Endothelial cell of umbilical vein (primary cell): ENCODE measurements around the gene DRD4. TPM values are rescaled to one million over a fixed set of nuclear protein-coding genes. Genes with fewer than 3 reads are reported as not detected.

Experiments
- BruUV-seq: library from RNA; stranded (reverse); fragments of 400-500 nt; replicated peaks from 2 replicates; lab custom pipeline; 2021; lab: Mats Ljungman, UMichigan
- CTCF ChIA-PET: fragments of 300-600, 350-600 bp; sonication (Branson Sonifier 250); formaldehyde crosslinking; loops from one replicate; lab custom pipeline; 2021; ENCODE audit warnings: antibody characterized with exemption, inconsistent platforms; lab: Charles Lee
- POLR2A ChIA-PET: fragments of 300-600, 350-600 bp; sonication (Branson Sonifier 250); formaldehyde crosslinking; loops from one replicate; lab custom pipeline; 2021; ENCODE audit warnings: antibody characterized with exemption, inconsistent platforms; lab: Charles Lee
- DNase-seq: peaks from one replicate; pipeline ENCODE4 v3.0.0-alpha.2; 2011; ENCODE audit warnings: low read depth, low spot score
- FAIRE-seq: peaks from 2 replicates; lab custom pipeline; 2011; peaks lifted over from hg19 to GRCh38; lab: Jason Lieb, UNC
- H2AFZ ChIP-seq: 2 replicates; pipeline ENCODE4 v1.6.0; 2012; ENCODE audit warnings: low read depth, low read length, control low read depth, inconsistent platforms
- H3K27ac ChIP-seq: 2 replicates; pipeline ENCODE4 v1.5.1; 2011; ENCODE audit warnings: low read depth, mild to moderate bottlenecking, control low read depth, low read length, moderate library complexity; ENCODE audit not compliant: insufficient read depth
- H3K27me3 ChIP-seq, 2 experiments: 2 replicates each; pipeline versions ENCODE4 v1.6.0 to v1.6.1; 2011; ENCODE audit warnings: low read length in 2 of 2, mixed read lengths in 1 of 2; ENCODE audit not compliant: control insufficient read depth in 2 of 2, insufficient read depth in 2 of 2
- H3K36me3 ChIP-seq, 2 experiments: 2 replicates in 1 of 2; 3 replicates in 1 of 2; pipeline ENCODE4 v1.5.1; 2011; ENCODE audit warnings: low read length in 2 of 2, mild to moderate bottlenecking in 1 of 2, moderate library complexity in 1 of 2; ENCODE audit not compliant: control insufficient read depth in 2 of 2, insufficient read depth in 2 of 2; ENCODE audit errors: extremely low read depth in 1 of 2
- H3K4me1 ChIP-seq: 3 replicates; pipeline ENCODE4 v1.5.1; 2011; ENCODE audit warnings: mild to moderate bottlenecking, low read length; ENCODE audit not compliant: control insufficient read depth, insufficient read depth; ENCODE audit errors: extremely low read depth
- H3K4me2 ChIP-seq: 2 replicates; pipeline ENCODE4 v1.6.1; 2011; ENCODE audit warnings: low read length, control low read depth, mixed read lengths; ENCODE audit not compliant: insufficient read depth
- H3K4me3 ChIP-seq, 3 experiments: fragments of 200-600 bp in 1 of 3; sonication (generic), shearing (Covaris generic) in 1 of 3; replicated peaks in 1 of 3; 2 replicates each; pipeline ENCODE4 v1.5.1; 2011 to 2016; ENCODE audit warnings: control low read depth in 3 of 3, low read length in 3 of 3, mild to moderate bottlenecking in 2 of 3, inconsistent platforms in 1 of 3, low read depth in 1 of 3, moderate library complexity in 1 of 3; ENCODE audit not compliant: insufficient read depth in 1 of 3
- H3K79me2 ChIP-seq: 2 replicates; pipeline ENCODE4 v1.6.0; 2012; ENCODE audit warnings: low read length, inconsistent platforms; ENCODE audit not compliant: control insufficient read depth, insufficient read depth
- H3K9ac ChIP-seq: replicated peaks from 2 replicates; pipeline ENCODE3; 2011; ENCODE audit warnings: low read length, control low read depth; ENCODE audit not compliant: insufficient read depth; ENCODE audit errors: extremely low read depth
- H3K9me1 ChIP-seq: replicated peaks from 3 replicates; pipeline ENCODE4 v1.6.0; 2011; ENCODE audit warnings: mild to moderate bottlenecking, low read length; ENCODE audit not compliant: control insufficient read depth, insufficient read depth; ENCODE audit errors: extremely low read depth
- H3K9me3 ChIP-seq: replicated peaks from 2 replicates; pipeline ENCODE4 v1.5.1; 2012; ENCODE audit warnings: low read length, inconsistent platforms; ENCODE audit not compliant: control insufficient read depth, insufficient read depth
- H4K20me1 ChIP-seq: replicated peaks from 2 replicates; pipeline ENCODE3; 2011; ENCODE audit warnings: mild to moderate bottlenecking, low read length; ENCODE audit not compliant: control insufficient read depth, insufficient read depth; ENCODE audit errors: extremely low read depth
- CTCF ChIP-seq, 2 donors: IDR thresholded peaks; 1 replicate in 1 of 2; 2 replicates in 1 of 2; pipeline ENCODE4 v1.5.1; 2011; ENCODE audit warnings: low read length in 2 of 2, mild to moderate bottlenecking in 2 of 2, moderate library complexity in 2 of 2, control low read depth in 1 of 2, inconsistent platforms in 1 of 2, low read depth in 1 of 2; ENCODE audit not compliant: insufficient read depth in 1 of 2; ENCODE audit errors: extremely low read depth in 1 of 2
- EZH2 ChIP-seq: IDR thresholded peaks from 2 replicates; pipeline ENCODE4 v1.6.1; 2012; ENCODE audit warnings: borderline replicate concordance, low read depth, mild to moderate bottlenecking, moderate library complexity, low read length, inconsistent platforms; ENCODE audit not compliant: severe bottlenecking
- FOS ChIP-seq: IDR thresholded peaks from 2 replicates; pipeline ENCODE4 v1.6.1; 2011; ENCODE audit warnings: mild to moderate bottlenecking, low read length, moderate library complexity, borderline replicate concordance; ENCODE audit not compliant: insufficient read depth
- GATA2 ChIP-seq: IDR thresholded peaks from 2 replicates; pipeline ENCODE4 v1.7.0; 2011; ENCODE audit warnings: low read depth, mild to moderate bottlenecking, moderate library complexity, mixed read lengths, low read length; ENCODE audit not compliant: insufficient read length, insufficient read depth
- JUN ChIP-seq: IDR thresholded peaks from 2 replicates; pipeline ENCODE4 v1.6.1; 2011; ENCODE audit warnings: borderline replicate concordance, low read depth; ENCODE audit not compliant: insufficient read length, insufficient read depth
- MAX ChIP-seq: IDR thresholded peaks from 2 replicates; pipeline ENCODE4 v1.6.1; 2011; ENCODE audit not compliant: insufficient read depth, insufficient read length
- MYC ChIP-seq: IDR thresholded peaks from one replicate; pipeline ENCODE4 v1.6.1; 2011; ENCODE audit warnings: mild to moderate bottlenecking, low read depth, low read length
- POLR2A ChIP-seq: IDR thresholded peaks from 2 replicates; pipeline ENCODE4 v1.6.1; 2012; ENCODE audit warnings: low read depth, mild to moderate bottlenecking, control low read depth, low read length
- POLR2AphosphoS5 ChIP-seq: IDR thresholded peaks from 2 replicates; pipeline ENCODE4 v1.6.1; 2012; ENCODE audit warnings: low read depth, mild to moderate bottlenecking, control low read depth, low read length, moderate library complexity; ENCODE audit not compliant: insufficient read depth
- dilution Hi-C: fragments of 300-500 bp; cut with MboI; formaldehyde crosslinking; loops from one replicate; pipeline ENCODE4 v1.15.0; 2019; ENCODE audit warnings: low sequenced_read_pairs; ENCODE audit not compliant: extremely low pct_ligation_motif_present
- intact Hi-C: fragments of 100-400 bp; cut with micrococcal nuclease; formaldehyde crosslinking; loops from one replicate; pipeline ENCODE4 v1.10.0; 2022
- polyA plus RNA-seq, 4 experiments: library from polyadenylated mRNA; depleted of rRNA in 3 of 4; stranded (reverse) in 3 of 4; unstranded in 1 of 4; fragments of >200 nt; gene quantifications; 2 replicates each; pipeline versions ENCODE4 v1.2.1 to v1.2.3, GENCODE V29; 2011 to 2012; ENCODE audit warnings: missing spikeins in 1 of 4
- total RNA-seq: library from RNA; stranded (reverse); gene quantifications from 2 replicates; pipeline ENCODE4 v1.2.3, GENCODE V29; 2021

The DRD4 gene
- total and polyA plus RNA-seq, 2 donors (not counting 3 experiments of a cell fraction or from before 2014, with no cell fraction given) = 0.24 TPM; not detected in 1

- Histone ChIP-seq H3K36me3 (no peaks in the 10 kb centered on the region), H3K4me1 (peaks cover 6% of the 10 kb centered on the region), H2AFZ (no peak overlapping the region), H3K79me2 (no peaks in the 10 kb centered on the region), H3K4me3 (no peak overlapping the region), H3K9ac (no peak overlapping the region), H3K9me1 (no peaks in the 10 kb centered on the region), H3K4me2 (no peak overlapping the region), H4K20me1 (no peaks in the 10 kb centered on the region), H3K9me3 (no peaks in the 10 kb centered on the region), H3K27ac (no peak overlapping the region), H3K27me3 (no peaks in the 10 kb centered on the region)
- dilution Hi-C loops = no loop called here
- BruUV-seq = no TSS peak
- TF ChIP-seq MAX (no peak), GATA2 (no peak), FOS (no peak), CTCF (IDR thresholded peaks at IDR 0.05; ENCODE audit: extremely low read depth in 1 of 2, insufficient read depth in 1 of 2, low read depth in 1 of 2, low read length in 2 of 2) (no peak), EZH2 (no peak), POLR2AphosphoS5 (no peak), MYC (no peak), JUN (no peak), POLR2A (no peak)
- ChIA-PET POLR2A (no interaction called here), CTCF (no interaction called here)
- intact Hi-C loops = no loop called here
- DNase-seq (no peak), FAIRE-seq (no peak)
Observed at GRCh38 chr11:619628-620050, 17.4 kb upstream of the DRD4 start.
